ENCODE data around the gene WSCD2. TPM values are rescaled to one million over a fixed set of nuclear protein-coding genes. Genes with fewer than 3 reads are reported as not detected.
A peak's percentile ranks its signal among the peaks of the same experiment; 100 is the strongest.

WSCD2 gene
- polyA plus RNA-seq, 3 donors = not detected

DNA sequence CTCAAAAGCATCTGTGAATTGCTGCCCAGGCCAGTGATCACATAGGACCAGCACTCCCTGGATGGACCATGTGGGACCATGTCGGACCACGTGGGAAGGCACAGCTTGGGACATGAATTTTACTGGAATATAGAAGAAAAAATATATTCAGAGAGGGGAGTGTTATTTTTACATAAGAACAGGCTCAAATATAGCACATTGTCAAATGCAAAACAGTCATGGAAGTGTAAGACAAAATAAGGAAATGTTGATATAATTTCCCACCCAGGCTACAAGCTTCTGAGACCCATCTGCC lies 141.7 kb downstream of the WSCD2 start:
- Mint-ChIP-seq H3K27ac (peak overlapping the region; percentile 52 to 87 (median 79)), H3K9me3 (peaks cover 0 to 8% (median 3%) of the 10 kb centered on the region in 7 donors), H3K4me1 (peaks cover 35% of the 10 kb centered on the region), H3K4me3 (peak overlapping the region in 1 of 2 donors; percentile 59), H3K36me3 (no peaks in the 10 kb centered on the region), H3K27me3 (ENCODE audit: low read depth in 3 of 3) (peaks cover 1 to 15% (median 3%) of the 10 kb centered on the region in 3 donors)
- Histone ChIP-seq H3K36me3 (replicated peaks in 1 of 2; ENCODE audit: control insufficient read depth in 1 of 2, insufficient read depth in 2 of 2, low read length in 2 of 2) (no peaks in the 10 kb centered on the region), H2AFZ (ENCODE audit: insufficient read depth, low read depth, low read length, poor library complexity, severe bottlenecking) (no peak overlapping the region), H3K27me3 (ENCODE audit: control insufficient read depth in 2 of 2, insufficient read depth in 2 of 2, low read length in 2 of 2) (no peaks in the 10 kb centered on the region), H3K4me1 (ENCODE audit: control insufficient read depth in 1 of 2, insufficient read depth in 2 of 2, low read length in 2 of 2) (peaks cover 36 to 39% of the 10 kb centered on the region in 2 donors), H3K27ac (ENCODE audit: low read depth in 1 of 2, low read length in 2 of 2) (peak overlapping the region; percentile 46 to 64), H3K4me2 (replicated peaks; ENCODE audit: extremely low read depth, low read length, poor library complexity, severe bottlenecking) (peak overlapping the region; percentile 32), H3K4me3 (replicated peaks in 1 of 3; ENCODE audit: low read depth in 2 of 3, low read length in 3 of 3) (peak overlapping the region in 1 of 3 experiments; percentile 13), H3K9ac (ENCODE audit: insufficient read depth, low read length, poor library complexity, severe bottlenecking) (no peak overlapping the region), H3K9me3 (replicated peaks in 1 of 2; ENCODE audit: control insufficient read depth in 1 of 2, insufficient read depth in 1 of 2, low read length in 2 of 2) (no peaks in the 10 kb centered on the region), H3K79me2 (ENCODE audit: insufficient read depth, low read length) (no peaks in the 10 kb centered on the region), H4K20me1 (ENCODE audit: insufficient read depth, low read length) (no peaks in the 10 kb centered on the region)
- TF ChIP-seq, protein P1, sequence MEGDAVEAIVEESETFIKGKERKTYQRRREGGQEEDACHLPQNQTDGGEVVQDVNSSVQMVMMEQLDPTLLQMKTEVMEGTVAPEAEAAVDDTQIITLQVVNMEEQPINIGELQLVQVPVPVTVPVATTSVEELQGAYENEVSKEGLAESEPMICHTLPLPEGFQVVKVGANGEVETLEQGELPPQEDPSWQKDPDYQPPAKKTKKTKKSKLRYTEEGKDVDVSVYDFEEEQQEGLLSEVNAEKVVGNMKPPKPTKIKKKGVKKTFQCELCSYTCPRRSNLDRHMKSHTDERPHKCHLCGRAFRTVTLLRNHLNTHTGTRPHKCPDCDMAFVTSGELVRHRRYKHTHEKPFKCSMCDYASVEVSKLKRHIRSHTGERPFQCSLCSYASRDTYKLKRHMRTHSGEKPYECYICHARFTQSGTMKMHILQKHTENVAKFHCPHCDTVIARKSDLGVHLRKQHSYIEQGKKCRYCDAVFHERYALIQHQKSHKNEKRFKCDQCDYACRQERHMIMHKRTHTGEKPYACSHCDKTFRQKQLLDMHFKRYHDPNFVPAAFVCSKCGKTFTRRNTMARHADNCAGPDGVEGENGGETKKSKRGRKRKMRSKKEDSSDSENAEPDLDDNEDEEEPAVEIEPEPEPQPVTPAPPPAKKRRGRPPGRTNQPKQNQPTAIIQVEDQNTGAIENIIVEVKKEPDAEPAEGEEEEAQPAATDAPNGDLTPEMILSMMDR (IDR thresholded peaks at IDR 0.05) = no peak
- no peak for DNase-seq
- intact Hi-C loops (cut with micrococcal nuclease) = no loop called here
- WGBS (ENCODE audit: insufficient coverage) = no CpG with 5 or more reads among the region's 2 CpGs

DNA sequence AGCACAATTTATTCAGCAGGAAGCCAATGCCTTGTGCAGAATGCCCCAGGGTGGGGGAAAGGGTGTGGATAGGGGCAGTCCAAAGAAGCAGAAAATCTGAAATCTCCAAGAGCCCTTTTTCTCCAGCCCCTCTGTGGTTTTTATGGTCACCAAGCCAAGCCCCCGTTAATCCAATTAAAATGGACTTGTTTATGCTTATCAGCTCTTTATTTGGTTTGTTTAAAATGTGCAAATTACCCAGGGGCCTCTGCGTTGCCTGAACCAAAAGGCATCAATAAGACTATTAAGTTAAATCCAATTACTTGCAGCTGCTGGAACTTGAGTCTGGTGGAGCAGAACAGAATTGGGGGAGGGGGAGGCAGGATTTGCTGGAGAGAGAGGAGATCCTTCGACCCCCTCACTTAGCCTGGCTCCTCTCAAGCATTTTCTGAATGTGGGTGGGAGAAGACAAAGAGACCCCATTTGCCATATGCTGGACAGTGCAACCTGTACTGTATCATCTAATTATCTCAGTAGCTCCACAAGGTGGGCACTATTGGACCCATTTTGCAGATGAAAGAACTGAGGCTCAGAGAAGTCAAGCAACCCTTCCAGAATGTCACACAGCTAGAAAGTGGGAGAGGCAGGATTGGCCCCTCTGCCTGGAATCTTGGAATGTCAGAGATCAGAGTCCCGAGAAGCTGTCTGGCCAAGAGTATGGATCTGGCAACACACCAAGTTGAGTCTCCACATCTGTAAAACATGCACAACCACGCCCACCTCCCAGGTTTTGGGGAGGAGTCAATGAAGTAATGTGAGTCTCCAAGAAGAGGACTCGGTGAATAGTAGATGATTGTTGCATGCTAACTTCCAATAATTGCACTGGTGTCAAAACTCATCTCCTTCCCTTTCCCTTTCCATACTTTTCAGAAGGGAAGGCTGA lies 143.1 kb downstream of the WSCD2 start:
- no peak for DNase-seq
- no peak overlapping the region for H3K4me3 ChIP-seq (replicated peaks in 1 of 3; ENCODE audit: low read depth in 2 of 3, low read length in 3 of 3)

More for the DNA sequence above, 143.1 kb downstream of the WSCD2 start:
- Histone ChIP-seq H3K9me3 (replicated peaks in 1 of 2; ENCODE audit: control insufficient read depth in 1 of 2, insufficient read depth in 1 of 2, low read length in 2 of 2) (no peaks in the 10 kb centered on the region), H3K9ac (ENCODE audit: insufficient read depth, low read length, poor library complexity, severe bottlenecking) (no peak overlapping the region), H2AFZ (ENCODE audit: insufficient read depth, low read depth, low read length, poor library complexity, severe bottlenecking) (no peak overlapping the region), H3K79me2 (ENCODE audit: insufficient read depth, low read length) (no peaks in the 10 kb centered on the region), H3K27me3 (ENCODE audit: control insufficient read depth in 2 of 2, insufficient read depth in 2 of 2, low read length in 2 of 2) (no peaks in the 10 kb centered on the region), H3K4me2 (replicated peaks; ENCODE audit: extremely low read depth, low read length, poor library complexity, severe bottlenecking) (no peak overlapping the region), H4K20me1 (ENCODE audit: insufficient read depth, low read length) (no peaks in the 10 kb centered on the region), H3K36me3 (replicated peaks in 1 of 2; ENCODE audit: control insufficient read depth in 1 of 2, insufficient read depth in 2 of 2, low read length in 2 of 2) (no peaks in the 10 kb centered on the region), H3K4me1 (ENCODE audit: control insufficient read depth in 1 of 2, insufficient read depth in 2 of 2, low read length in 2 of 2) (peaks cover 36 to 39% of the 10 kb centered on the region in 2 donors), H3K27ac (ENCODE audit: low read depth in 1 of 2, low read length in 2 of 2) (no peak overlapping the region)
- Mint-ChIP-seq H3K36me3 (no peaks in the 10 kb centered on the region), H3K9me3 (peaks cover 0 to 8% (median 3%) of the 10 kb centered on the region in 7 donors), H3K27ac (peak overlapping the region in 1 of 7 donors; percentile 21), H3K4me3 (no peak overlapping the region), H3K4me1 (peaks cover 38% of the 10 kb centered on the region), H3K27me3 (ENCODE audit: low read depth in 3 of 3) (peaks cover 1 to 13% (median 1%) of the 10 kb centered on the region in 3 donors)
- no CpG with 5 or more reads among the region's 6 CpGs for WGBS (ENCODE audit: insufficient coverage)
- TF ChIP-seq, protein P1 (IDR thresholded peaks at IDR 0.05) = no peak
- intact Hi-C loops (cut with micrococcal nuclease) = no loop called here
